HFF-Myc (cell line): Measurements from ENCODE around the gene CFAP157.
"Not testable (repeated sequence)": the region's sequence is repeated elsewhere in the genome, so short reads cannot be mapped to it uniquely, and the experiment has no call there.

Experiments
- DNase-seq: peaks from one replicate; pipeline ENCODE4 v3.0.0-alpha.2; 2011; ENCODE audit warnings: low read depth; ENCODE audit errors: extremely low read depth
- H3K4me3 ChIP-seq: replicated peaks from 2 replicates; pipeline ENCODE4 v1.5.1; 2011; ENCODE audit warnings: low read depth, mild to moderate bottlenecking, control low read depth, low read length
- TF ChIP-seq, protein P1 (sequence below): IDR thresholded peaks from 2 replicates; pipeline ENCODE4 v1.5.1; 2012; ENCODE audit warnings: mild to moderate bottlenecking, low read depth, low read length, control low read depth; ENCODE audit errors: missing control alignments

CFAP157 gene

GRCh38 chr9:127753148-127753547 is 46.4 kb downstream of the CFAP157 start:
- no peak overlapping the region for H3K4me3 ChIP-seq
- TF ChIP-seq, protein P1, sequence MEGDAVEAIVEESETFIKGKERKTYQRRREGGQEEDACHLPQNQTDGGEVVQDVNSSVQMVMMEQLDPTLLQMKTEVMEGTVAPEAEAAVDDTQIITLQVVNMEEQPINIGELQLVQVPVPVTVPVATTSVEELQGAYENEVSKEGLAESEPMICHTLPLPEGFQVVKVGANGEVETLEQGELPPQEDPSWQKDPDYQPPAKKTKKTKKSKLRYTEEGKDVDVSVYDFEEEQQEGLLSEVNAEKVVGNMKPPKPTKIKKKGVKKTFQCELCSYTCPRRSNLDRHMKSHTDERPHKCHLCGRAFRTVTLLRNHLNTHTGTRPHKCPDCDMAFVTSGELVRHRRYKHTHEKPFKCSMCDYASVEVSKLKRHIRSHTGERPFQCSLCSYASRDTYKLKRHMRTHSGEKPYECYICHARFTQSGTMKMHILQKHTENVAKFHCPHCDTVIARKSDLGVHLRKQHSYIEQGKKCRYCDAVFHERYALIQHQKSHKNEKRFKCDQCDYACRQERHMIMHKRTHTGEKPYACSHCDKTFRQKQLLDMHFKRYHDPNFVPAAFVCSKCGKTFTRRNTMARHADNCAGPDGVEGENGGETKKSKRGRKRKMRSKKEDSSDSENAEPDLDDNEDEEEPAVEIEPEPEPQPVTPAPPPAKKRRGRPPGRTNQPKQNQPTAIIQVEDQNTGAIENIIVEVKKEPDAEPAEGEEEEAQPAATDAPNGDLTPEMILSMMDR, result no peak
- no peak for DNase-seq

DNA sequence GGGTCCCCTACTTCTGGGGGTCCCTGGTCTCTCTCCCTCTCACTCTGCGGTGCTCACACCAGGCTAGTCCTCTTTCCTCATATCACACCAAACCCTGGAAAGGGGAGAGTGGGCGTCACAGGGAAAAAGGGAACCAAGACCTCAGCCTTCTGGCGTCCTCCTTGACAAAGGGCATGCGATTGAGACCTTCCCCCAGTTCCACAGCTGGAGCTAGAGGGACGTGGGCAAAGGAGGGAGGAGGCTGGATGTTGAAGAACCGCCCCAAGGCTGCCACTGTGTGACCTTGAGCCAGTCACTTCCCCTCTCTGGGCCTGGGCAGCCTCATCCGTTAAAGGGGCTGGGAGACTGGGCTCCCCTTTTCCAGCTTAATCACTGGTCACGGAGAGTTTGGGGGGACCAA is 46.8 kb downstream of the CFAP157 start:
- no peak for DNase-seq
- H3K4me3 ChIP-seq, result no peak overlapping the region
- TF ChIP-seq, protein P1, result no peak

- DNase-seq, result no peak
- TF ChIP-seq, protein P1, result no peak
- no peak overlapping the region for H3K4me3 ChIP-seq
Observed at GRCh38 chr9:127754099-127755060, 47.6 kb downstream of the CFAP157 start.

GRCh38 chr9:127755061-127756060 is 48.6 kb downstream of the CFAP157 start:
- no peak for DNase-seq
- TF ChIP-seq, protein P1, result no peak
- H3K4me3 ChIP-seq, result no peak overlapping the region

GRCh38 chr9:127756233-127756632 is 49.4 kb downstream of the CFAP157 start:
- TF ChIP-seq, protein P1, result no peak
- no peak overlapping the region for H3K4me3 ChIP-seq
- no peak for DNase-seq

- not testable (repeated sequence) for H3K4me3 ChIP-seq, DNase-seq
Observed at GRCh38 chr9:127756776-127757175, 50.0 kb downstream of the CFAP157 start.

DNA sequence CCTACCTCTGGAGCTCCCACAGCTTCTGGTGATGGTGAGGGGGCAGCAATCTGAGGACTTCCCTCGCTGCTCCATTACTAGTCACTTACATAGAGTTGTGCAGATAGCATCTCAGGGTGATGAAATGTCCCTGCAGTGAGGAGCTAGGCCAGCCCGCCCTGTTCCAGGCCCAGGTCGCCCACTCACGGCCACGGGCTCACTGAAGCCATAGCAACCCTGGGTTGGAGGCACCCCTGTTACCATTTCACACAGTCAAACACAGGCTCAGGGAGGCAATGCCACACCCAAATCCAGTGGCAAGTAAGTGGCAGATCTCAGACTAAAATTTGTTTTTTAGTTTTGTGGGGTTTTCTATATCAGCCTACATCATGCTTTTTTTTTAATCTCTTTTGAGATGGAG is 52.1 kb downstream of the CFAP157 start:
- TF ChIP-seq, protein P1, result no peak

More for the DNA sequence above, 52.1 kb downstream of the CFAP157 start:
- no peak overlapping the region for H3K4me3 ChIP-seq
- DNase-seq, result no peak
